CD4-positive, alpha-beta T cell treated with Interferon alpha-2 for 1 hour (primary cell): ENCODE measurements around the gene MAF.

Source experiments
- DNase-seq, 2 donors: peaks; one replicate each; pipeline ENCODE4 v3.0.0-alpha.2; 2020 to 2022

The MAF gene

DNA sequence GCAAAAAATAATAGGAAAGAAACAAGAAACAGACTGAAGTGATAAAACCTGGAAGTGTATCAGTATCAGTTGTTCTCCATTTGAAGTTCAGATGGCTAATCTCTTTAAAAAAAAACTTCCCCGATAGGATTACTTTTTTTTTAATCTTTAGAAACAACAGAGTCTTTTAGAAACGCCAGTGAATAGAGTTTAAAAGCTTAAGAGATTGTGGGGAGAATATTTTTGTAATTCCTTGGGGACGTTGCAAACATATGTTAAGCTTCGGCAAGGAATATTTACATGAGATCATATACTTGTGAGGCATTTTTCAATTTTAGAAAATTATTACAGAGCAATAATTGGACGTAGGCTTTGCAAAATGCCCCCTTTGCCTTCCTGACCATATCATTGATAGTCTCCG, 13.2 kb downstream of the MAF start:
- DNase-seq, result no peak

DNA sequence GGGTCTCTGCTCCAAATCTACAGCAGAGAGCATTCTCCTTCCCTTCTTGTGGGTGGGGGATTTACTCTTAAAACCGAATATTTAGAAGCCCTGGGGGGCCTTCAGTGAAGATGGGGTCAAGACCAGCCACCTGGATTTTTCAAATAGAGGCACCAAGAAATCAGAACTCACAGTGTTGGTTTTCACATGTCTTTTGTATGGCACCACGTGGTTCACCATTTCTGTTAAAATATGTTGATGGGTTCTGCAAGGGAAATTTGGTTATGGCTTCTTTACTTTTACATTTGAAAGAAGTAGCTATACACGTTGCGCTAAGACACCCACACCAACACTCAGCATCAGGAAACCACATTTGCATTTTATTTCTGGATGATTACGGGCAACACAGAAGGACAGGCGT, 17.7 kb downstream of the MAF start:
- no peak for DNase-seq

DNA sequence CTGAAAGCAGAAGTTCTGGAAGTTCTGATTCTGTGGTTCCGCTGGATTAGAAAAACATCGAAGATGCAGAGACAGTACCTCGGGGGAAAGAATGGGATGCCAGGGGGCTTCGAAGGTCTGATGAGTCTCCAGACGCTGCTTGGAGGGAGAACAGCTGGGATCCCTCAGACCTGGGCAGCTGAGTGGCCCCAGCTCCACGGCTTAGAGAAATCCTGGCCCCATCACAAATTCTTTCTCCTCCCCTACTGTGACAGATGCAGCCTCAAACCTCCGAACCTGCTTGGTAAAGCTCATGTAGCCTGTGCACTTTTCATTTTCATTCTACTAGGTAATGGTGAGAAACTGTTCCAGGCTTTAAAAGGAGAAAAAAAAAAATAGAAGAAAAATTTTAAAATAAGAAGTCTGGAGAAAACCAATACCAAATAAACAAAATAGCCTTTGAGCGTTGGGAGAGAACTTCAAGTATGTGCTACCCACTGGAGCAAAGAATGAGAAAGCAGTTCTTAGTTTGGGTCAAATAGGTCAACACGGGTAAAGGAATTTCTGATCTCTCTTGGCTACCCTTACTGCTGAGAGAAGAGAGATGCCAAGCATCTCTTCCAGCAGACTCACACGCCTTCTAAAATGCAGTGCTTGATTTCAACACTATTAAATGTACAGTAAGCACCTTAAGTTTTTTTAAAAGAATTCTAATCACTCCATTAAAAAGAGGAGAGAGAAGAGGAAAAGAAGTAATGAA, 19.9 kb downstream of the MAF start:
- no peak for DNase-seq

DNA sequence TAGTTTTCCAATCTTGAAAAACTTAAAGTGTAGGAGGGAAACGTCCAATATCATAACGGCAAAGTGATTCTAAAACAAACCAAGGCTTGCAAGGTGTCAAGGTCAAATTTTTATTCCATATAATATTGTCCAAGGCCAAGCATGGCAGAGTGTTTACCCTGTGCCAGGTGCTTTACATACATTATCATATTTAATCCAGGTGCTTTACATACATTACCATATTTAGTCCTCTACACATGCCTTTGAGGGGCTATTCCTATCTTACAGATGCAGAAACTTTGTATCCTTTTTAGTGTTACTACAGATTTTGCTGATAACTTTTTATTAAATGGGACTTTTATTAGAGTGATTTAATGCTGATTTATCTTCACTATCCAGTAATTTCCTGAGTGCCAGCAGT, 23.9 kb downstream of the MAF start:
- DNase-seq, result no peak

DNA sequence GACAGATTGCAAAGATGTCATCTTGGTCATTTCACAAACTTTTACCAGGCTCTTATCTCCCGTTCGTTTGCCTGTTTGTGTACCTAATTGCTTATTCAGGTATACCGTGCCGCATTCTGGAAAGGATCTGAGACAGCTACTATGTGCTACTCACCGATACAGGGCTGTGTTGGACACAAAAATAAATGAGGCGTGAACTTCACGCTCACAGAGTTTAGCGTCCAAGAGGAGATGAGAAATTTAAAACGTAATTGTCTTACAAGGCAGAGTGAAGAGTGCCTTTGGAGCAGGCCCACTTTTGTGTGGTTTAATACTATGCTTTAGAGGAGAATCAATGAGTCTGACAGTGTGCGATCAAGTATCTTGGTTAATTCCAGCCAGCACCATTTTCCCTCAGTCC, 26.7 kb downstream of the MAF start:
- DNase-seq, result no peak

DNA sequence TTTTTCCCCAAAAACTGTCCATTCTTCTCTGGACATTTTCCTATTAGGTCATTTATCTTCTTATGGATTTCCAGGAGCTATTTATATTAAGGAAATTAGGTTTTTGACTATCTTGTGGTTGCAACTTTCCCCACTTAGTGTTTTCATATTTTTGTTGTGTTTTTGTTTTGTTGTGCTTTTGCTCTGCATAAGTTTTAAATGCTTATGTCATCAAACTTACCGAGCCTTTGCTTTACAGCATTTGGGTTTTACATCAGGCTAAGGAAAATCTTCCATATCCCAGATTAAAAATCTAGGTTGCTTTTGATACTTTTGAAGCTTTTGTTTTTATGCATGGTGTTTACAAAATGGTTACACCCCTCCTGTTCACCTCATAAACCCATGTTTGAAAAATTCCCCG, 27.5 kb downstream of the MAF start:
- no peak for DNase-seq

DNA sequence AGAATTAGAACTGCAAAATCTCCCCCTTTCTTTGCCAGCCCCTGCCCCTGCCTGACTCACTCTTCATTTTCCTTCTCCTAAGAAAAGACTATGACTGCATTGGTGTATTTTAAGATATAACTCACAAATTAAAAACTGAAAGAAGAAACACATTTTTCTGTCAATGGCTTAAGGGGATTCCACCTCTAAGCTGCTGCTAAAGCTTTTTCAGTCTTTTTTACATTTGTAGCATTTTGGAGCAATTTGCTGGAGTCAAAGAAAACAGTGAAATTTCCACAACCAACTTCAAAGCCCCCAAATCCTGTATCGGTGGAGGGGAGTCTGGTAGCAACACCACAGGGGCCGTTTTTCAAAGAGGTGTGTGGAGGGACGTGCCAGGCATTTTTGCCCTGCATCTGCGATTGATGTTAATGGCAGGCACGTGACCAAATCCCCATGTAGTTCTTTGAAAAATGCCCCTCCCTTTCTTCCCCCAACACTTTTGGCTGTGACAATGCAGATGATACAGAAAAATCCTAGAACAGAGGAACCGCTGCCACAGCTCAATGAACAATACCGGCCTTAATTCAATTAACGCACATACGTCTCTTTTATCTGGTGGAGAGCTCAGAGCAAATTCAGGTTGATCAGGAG, 28.5 kb downstream of the MAF start:
- DNase-seq, result no peak

DNA sequence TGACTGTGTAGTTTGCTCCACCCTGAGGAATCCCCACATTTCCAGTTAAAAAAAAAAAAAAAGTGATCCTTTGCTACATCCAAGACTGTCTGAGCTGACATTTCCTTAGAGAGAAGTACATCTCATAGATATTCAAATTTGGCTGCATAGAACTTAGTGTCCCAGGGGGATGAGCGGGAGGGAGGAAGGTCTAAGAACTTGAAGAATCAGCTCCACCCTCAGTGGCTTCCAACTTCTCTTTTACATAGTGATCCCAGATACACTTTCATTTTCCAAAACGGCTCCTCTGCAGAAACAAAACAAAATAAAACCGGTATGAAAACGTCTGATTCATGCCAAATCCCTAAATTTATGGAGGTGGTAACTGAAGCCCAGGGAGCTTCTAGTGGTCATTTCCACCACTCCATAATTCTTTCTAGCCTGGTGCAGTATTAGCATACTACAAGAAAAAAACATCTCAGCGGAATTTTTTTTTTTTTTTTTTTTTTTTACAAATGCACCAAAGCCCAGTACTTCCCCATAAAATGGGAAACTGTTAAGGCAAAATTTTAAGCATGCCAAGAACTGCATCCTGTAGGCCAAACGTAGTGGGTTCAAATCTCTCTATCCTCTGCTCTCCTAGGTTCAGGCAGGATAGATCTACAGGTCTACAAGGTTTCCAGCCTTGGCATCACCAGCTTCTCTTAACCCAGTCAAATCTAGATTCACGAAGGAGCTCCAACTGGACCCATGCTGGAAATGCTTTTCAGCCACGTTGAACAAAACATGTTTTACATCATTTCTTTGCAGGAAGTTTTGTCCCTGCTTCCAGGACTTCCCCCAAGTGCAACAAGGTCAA, 29.3 kb downstream of the MAF start:
- DNase-seq, result no peak

DNA sequence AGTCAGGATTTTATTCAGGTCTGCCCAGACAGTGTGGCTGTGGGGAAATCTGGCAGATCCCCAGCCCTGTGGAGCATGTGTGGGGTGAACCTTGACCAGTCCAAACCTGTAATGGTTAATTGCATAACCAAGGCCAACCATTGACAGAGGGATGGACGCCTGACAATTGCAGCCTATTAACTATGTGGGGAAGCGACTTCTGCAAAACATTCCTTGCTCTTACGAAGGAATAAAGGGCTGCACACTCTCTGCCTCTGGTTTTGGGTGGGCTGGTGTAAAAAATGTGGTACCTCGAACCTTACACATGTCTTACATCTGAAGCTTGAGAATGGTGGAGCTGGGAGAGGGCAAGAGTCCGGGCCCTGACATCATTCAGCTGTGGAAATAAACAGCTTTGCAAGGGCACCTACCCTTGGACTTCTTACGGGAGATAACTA, 35.8 kb downstream of the MAF start:
- no peak for DNase-seq

DNA sequence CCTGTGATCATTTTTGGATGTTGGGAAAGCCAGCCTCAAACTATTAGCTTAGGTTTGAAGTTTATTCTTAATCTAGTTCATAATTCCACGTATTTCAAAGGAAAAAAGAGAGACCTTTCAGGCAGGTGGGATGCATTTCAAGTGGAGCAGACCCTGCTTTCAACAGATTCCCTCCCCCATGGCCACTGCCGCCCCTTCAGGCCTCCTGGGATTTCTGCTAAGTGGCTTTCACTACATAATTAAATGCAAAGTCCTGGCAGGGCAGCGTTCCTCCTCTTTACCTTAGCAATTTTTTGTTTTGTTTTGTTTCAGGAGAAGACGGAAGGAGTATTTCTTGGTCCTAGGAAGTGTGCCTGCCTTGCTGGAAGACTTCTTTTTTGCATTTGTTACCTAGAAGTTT, 36.6 kb downstream of the MAF start:
- no peak for DNase-seq

DNA sequence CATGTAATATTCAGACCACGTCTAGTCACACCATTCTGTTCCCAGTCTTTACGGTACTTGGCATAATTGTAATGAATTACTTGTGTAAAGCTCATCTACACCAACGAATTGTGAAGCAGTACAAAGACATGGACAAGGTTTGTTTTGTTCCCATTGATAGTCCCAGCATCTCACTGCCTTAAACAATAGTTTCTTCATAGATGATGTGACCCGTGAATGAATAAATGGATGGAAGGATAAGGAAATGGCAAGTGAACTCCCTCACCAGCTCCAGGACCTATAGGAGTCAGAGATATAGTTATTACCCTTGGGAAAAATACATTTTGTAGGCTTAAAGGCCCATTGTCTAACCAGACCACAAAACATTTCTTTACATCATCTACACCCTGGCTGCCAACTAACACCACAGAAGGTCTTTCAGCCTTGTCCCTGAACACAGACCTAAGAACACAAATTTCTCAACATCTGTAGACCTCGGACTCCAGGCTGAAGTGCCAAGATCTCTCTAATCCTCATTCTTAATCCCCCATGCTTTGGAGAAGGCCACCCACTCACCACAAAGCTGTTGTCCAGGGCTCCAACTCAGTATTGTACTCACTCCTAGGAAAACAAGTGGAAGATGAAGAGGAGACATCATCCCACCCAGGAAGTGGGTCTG, 38.2 kb downstream of the MAF start:
- no peak for DNase-seq

DNA sequence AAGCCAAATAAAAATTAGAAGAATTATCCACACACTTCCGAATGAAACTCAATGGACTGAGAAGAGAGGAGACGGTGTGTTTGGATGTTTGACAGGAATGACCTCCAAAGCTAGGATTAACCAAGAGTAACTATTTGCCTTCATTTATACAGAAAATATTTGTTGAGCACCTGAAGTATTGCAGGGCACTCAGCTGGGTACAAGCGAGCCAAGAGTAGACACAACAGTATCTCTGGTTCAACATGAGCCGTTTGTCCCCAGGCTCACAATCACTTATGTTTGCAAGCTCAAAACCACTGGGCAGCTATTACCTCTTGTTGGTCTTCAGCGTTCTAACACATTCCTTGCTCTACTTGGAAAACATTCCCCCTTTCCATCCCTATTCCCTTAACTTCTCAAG, 38.8 kb downstream of the MAF start:
- no peak for DNase-seq

DNA sequence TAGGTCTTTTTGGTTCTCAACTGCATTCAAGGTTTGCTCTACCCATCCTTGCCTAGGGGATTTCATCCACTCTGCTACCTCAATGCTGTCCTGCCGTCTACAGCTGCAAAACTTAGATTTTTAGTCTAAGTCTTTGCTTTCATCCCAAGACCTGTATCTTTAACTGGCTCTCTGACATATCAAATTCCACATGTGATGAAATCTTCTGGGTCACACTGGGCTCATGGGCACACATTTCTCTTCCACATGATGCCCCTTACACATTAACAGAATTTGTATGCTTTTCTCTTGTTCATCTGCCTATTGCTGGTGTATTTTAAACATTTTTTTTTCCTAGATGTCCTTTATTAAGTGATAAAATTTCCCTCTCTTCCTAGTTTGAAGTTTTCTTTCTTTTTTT, 39.6 kb downstream of the MAF start:
- DNase-seq, result no peak

DNA sequence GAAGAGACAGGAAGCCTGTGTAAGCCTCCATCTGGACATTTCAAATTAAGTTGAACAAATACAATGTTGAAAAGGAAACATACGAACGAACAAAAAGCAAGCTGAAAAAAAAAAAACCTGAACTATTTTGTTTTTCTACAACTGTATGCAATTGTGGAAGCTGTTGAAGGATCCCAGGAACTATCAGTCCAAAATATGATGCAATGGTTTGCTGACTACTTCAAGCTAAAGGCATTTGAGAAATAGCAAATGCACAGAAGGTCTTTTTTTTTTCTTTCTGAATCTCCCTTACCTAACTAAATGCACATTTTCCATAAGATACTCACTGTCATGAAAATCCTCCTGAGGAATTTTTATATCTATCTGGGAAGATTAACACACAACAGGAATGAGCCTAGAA, 40.2 kb downstream of the MAF start:
- no peak for DNase-seq

DNA sequence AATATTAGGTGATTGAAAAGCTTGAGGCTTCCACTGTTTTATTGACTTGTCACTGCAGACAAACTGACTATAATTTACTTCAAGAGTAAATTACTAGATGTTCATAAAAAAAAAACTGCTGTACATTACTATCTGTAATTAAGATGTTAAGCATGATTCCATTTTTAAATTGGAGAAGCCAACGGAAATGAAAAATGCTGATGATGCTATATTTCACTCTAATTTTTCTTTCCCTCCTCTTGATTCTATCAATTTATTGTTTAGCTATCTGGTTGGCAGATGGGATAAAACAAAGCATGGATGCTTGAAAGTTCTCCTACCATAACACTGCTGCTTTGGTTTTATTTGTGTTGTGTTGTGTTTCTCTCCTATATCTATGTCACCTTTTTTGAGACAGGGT, 41.0 kb downstream of the MAF start:
- DNase-seq, result no peak

DNA sequence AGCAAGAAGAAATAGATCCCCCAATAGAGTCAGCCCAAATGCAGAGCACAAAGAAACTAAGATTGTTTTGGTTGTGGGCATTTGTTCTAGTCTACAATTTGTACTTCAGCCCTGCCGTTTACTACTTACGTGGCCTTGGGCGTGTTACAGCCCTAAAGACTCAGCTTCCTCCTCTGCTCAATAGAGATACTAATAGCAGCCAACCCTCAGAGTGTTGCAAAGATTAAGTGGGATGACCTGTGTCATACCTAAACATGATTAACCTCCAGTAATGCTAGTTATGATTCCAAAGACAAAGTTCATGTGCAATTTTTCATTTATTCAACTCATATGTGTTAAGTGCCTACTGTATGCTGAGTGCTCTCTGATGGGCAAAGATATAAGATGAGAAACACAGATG, 43.1 kb downstream of the MAF start:
- no peak for DNase-seq

DNA sequence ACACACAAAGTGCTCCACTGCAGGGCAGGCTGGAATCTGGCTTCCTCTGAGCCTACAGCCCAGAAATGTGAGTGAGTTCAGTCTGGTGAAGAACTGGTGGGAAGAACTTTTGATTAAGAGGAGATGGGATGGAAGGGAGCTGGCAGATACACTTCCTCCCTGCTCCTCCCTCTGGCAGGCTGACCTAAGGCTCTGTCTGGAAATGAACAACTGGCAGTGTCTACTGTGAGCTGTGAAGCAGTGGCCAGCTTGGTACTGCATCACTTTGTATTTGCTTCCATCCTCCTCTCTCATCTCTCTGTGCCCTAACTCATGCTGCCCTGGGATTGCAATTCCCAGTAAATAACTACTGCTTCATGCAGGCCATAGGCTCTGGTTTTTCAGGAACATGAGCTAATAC, 45.6 kb downstream of the MAF start:
- DNase-seq, result no peak

DNA sequence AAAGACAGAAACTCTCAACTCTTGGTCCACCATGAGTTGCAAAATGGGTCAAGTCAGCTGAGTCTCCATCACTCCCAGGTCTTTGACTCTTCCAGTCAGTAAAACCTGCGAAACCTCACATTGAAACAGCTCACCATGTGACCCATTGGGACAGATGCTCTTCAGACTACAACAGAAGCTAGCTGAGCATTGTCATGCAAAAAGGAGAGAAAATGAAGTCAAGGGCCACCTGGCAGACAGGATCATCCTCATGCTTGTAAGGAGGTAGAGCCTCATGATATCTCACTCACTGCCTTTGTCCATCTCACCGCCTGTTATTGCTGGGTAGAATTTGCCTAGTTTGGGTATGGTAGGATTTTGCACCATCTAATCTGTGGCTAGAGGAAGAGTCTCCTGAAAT, 50.2 kb downstream of the MAF start:
- DNase-seq, result no peak

DNA sequence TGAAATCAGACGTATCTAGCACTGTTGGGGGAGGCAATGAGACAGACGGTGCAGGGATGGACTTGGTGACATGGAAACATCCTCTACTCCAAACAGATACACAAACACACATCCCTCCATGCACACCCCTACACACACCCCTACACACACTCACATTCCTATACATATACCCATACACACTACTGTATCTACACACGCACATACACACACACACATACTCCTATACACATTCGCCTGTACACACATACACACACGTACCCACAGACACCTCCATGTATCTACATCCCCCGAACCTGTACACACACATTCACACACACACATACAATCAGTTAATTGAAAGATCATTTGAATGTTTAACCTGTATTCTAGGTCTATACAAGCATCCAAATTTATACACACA, 53.5 kb downstream of the MAF start:
- no peak for DNase-seq
